ENCODE results near the gene ZNF205. TPM values are rescaled to one million over a fixed set of nuclear protein-coding genes. Genes with fewer than 3 reads are reported as not detected.
"Not testable (repeated sequence)": the region's sequence is repeated elsewhere in the genome, so short reads cannot be mapped to it uniquely, and the experiment has no call there.

Gene ZNF205
- total and polyA plus RNA-seq, 2 of the 13 experiments (the other 11 are each of a cell fraction or from before 2014, with no cell fraction given): 5.8 to 10.2 TPM

GRCh38 chr16:3074860-3075522 lies 37.4 kb upstream of the ZNF205 start:
- no peak overlapping the region for H2AFZ ChIP-seq (ENCODE audit: low read length)
- no peaks in the 10 kb centered on the region for H3K79me2 ChIP-seq (ENCODE audit: insufficient read depth, low read length)
- H3K9me3 ChIP-seq (ENCODE audit: low read length): no peaks in the 10 kb centered on the region
- WGBS (ENCODE audit: low lambda C conversion rate): 18% methylated on average over 8 of the region's 9 CpGs
- POLR2A ChIA-PET: interaction anchor here (3.0 to 3.8 kb wide), 2 partner anchors 10 to 12 kb away, joined by 8 to 20 read pairs; partner anchors contain the start of gene IL32
- H3K4me2 ChIP-seq (ENCODE audit: low read depth, low read length): no peak overlapping the region; the same call in 1 of the 2 replicates
- no peaks in the 10 kb centered on the region for H3K36me3 ChIP-seq (replicated peaks in 1 of 2; ENCODE audit: control insufficient read depth in 1 of 2, insufficient read depth in 2 of 2, low read length in 2 of 2)
- TF ChIP-seq RFX3 (CRISPR knock-in tag; IDR thresholded peaks at IDR 0.05): no peak
- peak; percentile 37; the same call in 1 of the 2 replicates for TF ChIP-seq ZNF629 (CRISPR knock-in tag; conservative IDR thresholded peaks at IDR 0.05)
- TF ChIP-seq ZFP37 (CRISPR knock-in tag; IDR thresholded peaks at IDR 0.05; ENCODE audit: borderline replicate concordance): no peak
- TF ChIP-seq KDM4B (CRISPR knock-in tag; IDR thresholded peaks at IDR 0.05): no peak
- H3K4me3 ChIP-seq (replicated peaks in 1 of 3; ENCODE audit: insufficient read depth in 1 of 3, low read depth in 2 of 3, low read length in 3 of 3): no peak overlapping the region
- intact Hi-C loops (cut with micrococcal nuclease; ENCODE audit: unreplicated experiment) (no loop called here), in situ Hi-C loops (cut with HindIII; ENCODE audit: extremely low pct_ligation_motif_present, low pct_unique_long_range_greater_than_20kb) (no loop called here)
- CTCF ChIA-PET (ENCODE audit: low intra/inter-chr PET ratio, low total read pairs): no interaction called here
- ATAC-seq (no peak), FAIRE-seq (no peak), DNase-seq (ENCODE audit: low spot score) (no peak)
- peaks cover 2 to 16% of the 10 kb centered on the region in 2 experiments; a peak in 3 of 5 replicates for H3K27me3 ChIP-seq (ENCODE audit: control insufficient read depth in 1 of 2, insufficient read depth in 2 of 2, low read length in 2 of 2)
- H3K9ac ChIP-seq (ENCODE audit: insufficient read depth, low read depth, low read length): no peak overlapping the region
- no TSS peak for BruUV-seq (replicated peaks)
- H4K20me1 ChIP-seq (ENCODE audit: insufficient read depth, low read length): no peaks in the 10 kb centered on the region
- no peak overlapping the region for H3K27ac ChIP-seq (ENCODE audit: extremely low read length, insufficient read depth, low read length)
- H3K4me1 ChIP-seq (ENCODE audit: insufficient read depth, low read length): peaks cover 9% of the 10 kb centered on the region

DNA sequence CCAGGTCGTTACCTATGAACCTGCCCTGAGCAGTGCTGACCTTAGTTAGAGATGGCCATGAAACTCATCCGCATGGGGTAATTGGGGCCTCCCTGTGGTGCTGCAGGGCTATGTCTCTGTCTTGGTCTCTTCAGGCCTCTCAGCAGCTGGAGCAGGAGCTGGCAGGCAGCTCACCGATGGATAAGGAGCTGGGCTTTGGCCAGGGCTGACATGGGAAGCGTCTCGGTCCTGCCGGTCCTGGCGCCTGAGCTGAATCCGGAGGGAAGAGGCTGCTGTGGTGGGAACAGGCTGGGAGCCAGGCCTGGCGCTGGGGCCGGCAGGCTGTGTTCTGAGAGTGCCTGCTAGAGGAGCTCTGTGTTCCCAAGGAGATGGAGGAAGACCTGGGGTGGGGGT lies 36.9 kb upstream of the ZNF205 start:
- FAIRE-seq (no peak), DNase-seq (ENCODE audit: low spot score) (no peak), ATAC-seq (peak; percentile 35)
- H3K9ac ChIP-seq (ENCODE audit: insufficient read depth, low read depth, low read length): no peak overlapping the region
- H3K27me3 ChIP-seq (ENCODE audit: control insufficient read depth in 1 of 2, insufficient read depth in 2 of 2, low read length in 2 of 2): peaks cover 2 to 18% of the 10 kb centered on the region in 2 experiments; a peak in 3 of 5 replicates
- CTCF ChIA-PET (ENCODE audit: low intra/inter-chr PET ratio, low total read pairs): no interaction called here
- no TSS peak for BruUV-seq (replicated peaks)
- no peak overlapping the region for H3K4me3 ChIP-seq (replicated peaks in 1 of 3; ENCODE audit: insufficient read depth in 1 of 3, low read depth in 2 of 3, low read length in 3 of 3)
- H3K36me3 ChIP-seq (replicated peaks in 1 of 2; ENCODE audit: control insufficient read depth in 1 of 2, insufficient read depth in 2 of 2, low read length in 2 of 2): no peaks in the 10 kb centered on the region
- POLR2A ChIA-PET: interaction anchor here (3.0 to 3.8 kb wide), 2 partner anchors 10 to 12 kb away, joined by 8 to 20 read pairs; partner anchors contain the start of gene IL32
- H2AFZ ChIP-seq (ENCODE audit: low read length): no peak overlapping the region
- intact Hi-C loops (cut with micrococcal nuclease; ENCODE audit: unreplicated experiment) (no loop called here), in situ Hi-C loops (cut with HindIII; ENCODE audit: extremely low pct_ligation_motif_present, low pct_unique_long_range_greater_than_20kb) (no loop called here)
- TF ChIP-seq REXO4 (CRISPR knock-in tag; IDR thresholded peaks at IDR 0.05; ENCODE audit: borderline replicate concordance): no peak
- no peak for TF ChIP-seq ZMYM2 (CRISPR knock-in tag; IDR thresholded peaks at IDR 0.05)
- TF ChIP-seq IRF2 (CRISPR knock-in tag; IDR thresholded peaks at IDR 0.05): no peak
- no peak for TF ChIP-seq ZNF251 (CRISPR knock-in tag; IDR thresholded peaks at IDR 0.05)
- H3K4me1 ChIP-seq (ENCODE audit: insufficient read depth, low read length): peaks cover 9% of the 10 kb centered on the region
- H3K27ac ChIP-seq (ENCODE audit: extremely low read length, insufficient read depth, low read length): no peak overlapping the region
- H3K79me2 ChIP-seq (ENCODE audit: insufficient read depth, low read length): no peaks in the 10 kb centered on the region
- WGBS (ENCODE audit: low lambda C conversion rate): 32% methylated on average over 8 of the region's 10 CpGs
- no peaks in the 10 kb centered on the region for H4K20me1 ChIP-seq (ENCODE audit: insufficient read depth, low read length)
- H3K4me2 ChIP-seq (ENCODE audit: low read depth, low read length): no peak overlapping the region; the same call in 1 of the 2 replicates
- H3K9me3 ChIP-seq (ENCODE audit: low read length): no peaks in the 10 kb centered on the region

GRCh38 chr16:3075946-3076345 lies 36.4 kb upstream of the ZNF205 start:
- POLR2A ChIA-PET: interaction anchor here (3.0 to 3.8 kb wide), 2 partner anchors 11 kb away, joined by 8 to 20 read pairs; partner anchors contain the start of gene IL32
- ATAC-seq; H4K20me1 ChIP-seq (ENCODE audit: insufficient read depth, low read length); in situ Hi-C loops (cut with HindIII; ENCODE audit: extremely low pct_ligation_motif_present, low pct_unique_long_range_greater_than_20kb); CTCF ChIA-PET (ENCODE audit: low intra/inter-chr PET ratio, low total read pairs); H3K9ac ChIP-seq (ENCODE audit: insufficient read depth, low read depth, low read length); DNase-seq (ENCODE audit: low spot score); H3K9me3 ChIP-seq (ENCODE audit: low read length); H3K79me2 ChIP-seq (ENCODE audit: insufficient read depth, low read length); H3K4me3 ChIP-seq (replicated peaks in 1 of 3; ENCODE audit: insufficient read depth in 1 of 3, low read depth in 2 of 3, low read length in 3 of 3); H3K4me2 ChIP-seq (ENCODE audit: low read depth, low read length); H3K27ac ChIP-seq (ENCODE audit: extremely low read length, insufficient read depth, low read length); H3K4me1 ChIP-seq (ENCODE audit: insufficient read depth, low read length); BruUV-seq (replicated peaks); H3K36me3 ChIP-seq (replicated peaks in 1 of 2; ENCODE audit: control insufficient read depth in 1 of 2, insufficient read depth in 2 of 2, low read length in 2 of 2); H2AFZ ChIP-seq (ENCODE audit: low read length); intact Hi-C loops (cut with micrococcal nuclease; ENCODE audit: unreplicated experiment); FAIRE-seq: not testable (repeated sequence)
- peaks cover 4 to 18% of the 10 kb centered on the region in 2 experiments; a peak in 3 of 5 replicates for H3K27me3 ChIP-seq (ENCODE audit: control insufficient read depth in 1 of 2, insufficient read depth in 2 of 2, low read length in 2 of 2)
- WGBS (ENCODE audit: low lambda C conversion rate): 60% methylated on average over 6 of the region's 6 CpGs

Data from HepG2 (cell line).